Astrocyte (in vitro differentiated cells and primary cell): ENCODE data around the gene C17orf107. TPM values are rescaled to one million over a fixed set of nuclear protein-coding genes. Genes with fewer than 3 reads are reported as not detected.

Experiments
- DNase-seq: peaks from one replicate; pipeline ENCODE4 v3.0.0-alpha.2; 2010; ENCODE audit warnings: low read depth
- FAIRE-seq: peaks from 2 replicates; lab custom pipeline; 2011; peaks lifted over from hg19 to GRCh38; lab: Jason Lieb, UNC
- H2AFZ ChIP-seq: 2 replicates; pipeline ENCODE4 v1.6.0; 2012; ENCODE audit warnings: low read depth, low read length, inconsistent platforms
- H3K27ac ChIP-seq: 2 replicates; pipeline ENCODE4 v1.5.1; 2011; ENCODE audit warnings: low read depth, low read length, inconsistent platforms
- H3K27me3 ChIP-seq: 2 replicates; pipeline ENCODE4 v1.6.0; 2011; ENCODE audit warnings: low read length, inconsistent platforms; ENCODE audit not compliant: insufficient read depth
- H3K36me3 ChIP-seq: 2 replicates; pipeline ENCODE4 v1.5.1; 2011; ENCODE audit warnings: low read length, inconsistent platforms; ENCODE audit not compliant: insufficient read depth
- H3K4me1 ChIP-seq: 2 replicates; pipeline ENCODE4 v1.5.1; 2011; ENCODE audit warnings: low read length, inconsistent platforms; ENCODE audit not compliant: insufficient read depth
- H3K4me2 ChIP-seq: 2 replicates; pipeline ENCODE4 v1.6.0; 2012; ENCODE audit warnings: low read length, inconsistent platforms
- H3K4me3 ChIP-seq: 2 replicates; pipeline ENCODE4 v1.5.1; 2011; ENCODE audit warnings: low read depth, mild to moderate bottlenecking, low read length, inconsistent platforms; ENCODE audit not compliant: insufficient read depth
- H3K79me2 ChIP-seq: 2 replicates; pipeline ENCODE4 v1.6.0; 2012; ENCODE audit warnings: mild to moderate bottlenecking, low read length, inconsistent platforms; ENCODE audit not compliant: insufficient read depth
- H3K9ac ChIP-seq: 2 replicates; pipeline ENCODE4 v1.6.0; 2012; ENCODE audit warnings: mild to moderate bottlenecking, low read length, inconsistent platforms
- H3K9me3 ChIP-seq: 2 replicates; pipeline ENCODE4 v1.5.1; 2012; ENCODE audit warnings: low read depth, mild to moderate bottlenecking, low read length, inconsistent platforms; ENCODE audit not compliant: insufficient read depth
- H4K20me1 ChIP-seq: 2 replicates; pipeline ENCODE4 v1.6.0; 2012; ENCODE audit warnings: low read length, inconsistent platforms; ENCODE audit not compliant: insufficient read depth
- H3K27ac Mint-ChIP-seq: one replicate; pipeline ENCODE4 v1.8.0; 2021; ENCODE audit warnings: mild to moderate bottlenecking, mixed read lengths; ENCODE audit not compliant: unreplicated experiment
- H3K27me3 Mint-ChIP-seq: one replicate; pipeline ENCODE4 v1.8.0; 2021; ENCODE audit warnings: low read depth, mixed read lengths; ENCODE audit not compliant: unreplicated experiment
- H3K36me3 Mint-ChIP-seq: one replicate; pipeline ENCODE4 v1.8.0; 2021; ENCODE audit warnings: low read depth, mixed read lengths; ENCODE audit not compliant: unreplicated experiment
- H3K4me1 Mint-ChIP-seq: one replicate; pipeline ENCODE4 v1.8.0; 2021; ENCODE audit warnings: low read depth, mixed read lengths; ENCODE audit not compliant: unreplicated experiment
- H3K4me3 Mint-ChIP-seq: one replicate; pipeline ENCODE4 v1.8.0; 2021; ENCODE audit warnings: mild to moderate bottlenecking, moderate library complexity, mixed read lengths; ENCODE audit not compliant: unreplicated experiment
- H3K9me3 Mint-ChIP-seq: one replicate; pipeline ENCODE4 v1.8.0; 2021; ENCODE audit warnings: mild to moderate bottlenecking, mixed read lengths; ENCODE audit not compliant: unreplicated experiment
- EZH2 ChIP-seq: IDR thresholded peaks from 2 replicates; pipeline ENCODE4 v1.6.1; 2012; ENCODE audit warnings: mild to moderate bottlenecking, low read length, inconsistent platforms; ENCODE audit not compliant: insufficient read depth
- total RNA-seq: library from RNA; stranded (reverse); gene quantifications from 2 replicates; pipeline ENCODE4 v1.2.1, GENCODE V29; 2021
- TF ChIP-seq, protein P1 (sequence below): IDR thresholded peaks from 2 replicates; pipeline ENCODE4 v1.5.1; 2011; ENCODE audit warnings: low read depth, mild to moderate bottlenecking, inconsistent platforms, low read length, moderate library complexity; ENCODE audit not compliant: insufficient read depth

The C17orf107 gene
- total RNA-seq, 1 donor from 2014 or later, result 2.2 TPM

DNA sequence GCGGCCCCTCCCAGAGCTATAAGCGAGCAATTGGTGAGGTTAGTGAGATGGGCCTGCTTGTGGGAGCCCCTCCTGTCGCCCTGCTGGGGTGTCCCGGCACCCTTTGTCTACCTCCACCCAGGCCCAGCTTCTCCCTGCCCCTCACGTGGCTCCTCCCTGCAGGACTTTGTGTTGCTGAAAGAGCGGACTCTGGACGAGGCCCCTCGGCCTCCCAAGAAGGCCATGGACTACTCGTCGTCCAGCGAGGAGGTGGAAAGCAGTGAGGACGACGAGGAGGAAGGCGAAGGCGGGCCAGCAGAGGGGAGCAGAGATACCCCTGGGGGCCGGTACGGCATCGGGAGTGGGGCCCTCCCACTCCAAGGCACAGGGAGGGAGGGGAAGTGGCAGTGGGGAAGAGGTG lies 6.1 kb upstream of the C17orf107 start:
- no peak overlapping the region for H3K4me3 Mint-ChIP-seq
- no peaks in the 10 kb centered on the region for H3K27me3 Mint-ChIP-seq
- no peak overlapping the region for H3K9ac ChIP-seq
- no peak overlapping the region for H2AFZ ChIP-seq
- H3K36me3 ChIP-seq, result peaks cover 14% of the 10 kb centered on the region
- H3K27me3 ChIP-seq, result no peaks in the 10 kb centered on the region
- H3K4me3 ChIP-seq, result no peak overlapping the region
- no peaks in the 10 kb centered on the region for H3K9me3 Mint-ChIP-seq
- H4K20me1 ChIP-seq, result peaks cover 6% of the 10 kb centered on the region
- H3K36me3 Mint-ChIP-seq, result peaks cover 9% of the 10 kb centered on the region
- H3K4me1 ChIP-seq, result no peaks in the 10 kb centered on the region
- no peaks in the 10 kb centered on the region for H3K79me2 ChIP-seq
- DNase-seq (no peak), FAIRE-seq (no peak)
- no peaks in the 10 kb centered on the region for H3K4me1 Mint-ChIP-seq
- no peak for TF ChIP-seq EZH2
- TF ChIP-seq, protein P1, sequence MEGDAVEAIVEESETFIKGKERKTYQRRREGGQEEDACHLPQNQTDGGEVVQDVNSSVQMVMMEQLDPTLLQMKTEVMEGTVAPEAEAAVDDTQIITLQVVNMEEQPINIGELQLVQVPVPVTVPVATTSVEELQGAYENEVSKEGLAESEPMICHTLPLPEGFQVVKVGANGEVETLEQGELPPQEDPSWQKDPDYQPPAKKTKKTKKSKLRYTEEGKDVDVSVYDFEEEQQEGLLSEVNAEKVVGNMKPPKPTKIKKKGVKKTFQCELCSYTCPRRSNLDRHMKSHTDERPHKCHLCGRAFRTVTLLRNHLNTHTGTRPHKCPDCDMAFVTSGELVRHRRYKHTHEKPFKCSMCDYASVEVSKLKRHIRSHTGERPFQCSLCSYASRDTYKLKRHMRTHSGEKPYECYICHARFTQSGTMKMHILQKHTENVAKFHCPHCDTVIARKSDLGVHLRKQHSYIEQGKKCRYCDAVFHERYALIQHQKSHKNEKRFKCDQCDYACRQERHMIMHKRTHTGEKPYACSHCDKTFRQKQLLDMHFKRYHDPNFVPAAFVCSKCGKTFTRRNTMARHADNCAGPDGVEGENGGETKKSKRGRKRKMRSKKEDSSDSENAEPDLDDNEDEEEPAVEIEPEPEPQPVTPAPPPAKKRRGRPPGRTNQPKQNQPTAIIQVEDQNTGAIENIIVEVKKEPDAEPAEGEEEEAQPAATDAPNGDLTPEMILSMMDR, result no peak
- H3K27ac Mint-ChIP-seq, result no peak overlapping the region
- H3K4me2 ChIP-seq, result no peak overlapping the region
- H3K27ac ChIP-seq, result no peak overlapping the region
- no peaks in the 10 kb centered on the region for H3K9me3 ChIP-seq

GRCh38 chr17:4893721-4894560 lies 5.4 kb upstream of the C17orf107 start:
- Mint-ChIP-seq H3K9me3 (no peaks in the 10 kb centered on the region), H3K27me3 (no peaks in the 10 kb centered on the region), H3K4me3 (no peak overlapping the region), H3K4me1 (no peaks in the 10 kb centered on the region), H3K27ac (no peak overlapping the region), H3K36me3 (peaks cover 13% of the 10 kb centered on the region)
- no peak overlapping the region for H3K4me2 ChIP-seq
- H2AFZ ChIP-seq, result no peak overlapping the region
- no peak overlapping the region for H3K27ac ChIP-seq
- peaks cover 14% of the 10 kb centered on the region for H3K36me3 ChIP-seq
- no peaks in the 10 kb centered on the region for H3K4me1 ChIP-seq
- FAIRE-seq, result no peak
- H3K4me3 ChIP-seq, result no peak overlapping the region
- H3K9me3 ChIP-seq, result no peaks in the 10 kb centered on the region
- H3K79me2 ChIP-seq, result no peaks in the 10 kb centered on the region
- peaks cover 6% of the 10 kb centered on the region for H4K20me1 ChIP-seq
- H3K27me3 ChIP-seq, result no peaks in the 10 kb centered on the region
- TF ChIP-seq, protein P1, result no peak
- TF ChIP-seq EZH2, result no peak
- no peak overlapping the region for H3K9ac ChIP-seq
- no peak for DNase-seq

- Histone ChIP-seq H3K27ac (no peak overlapping the region), H3K4me3 (no peak overlapping the region), H3K4me1 (peaks cover 2% of the 10 kb centered on the region), H4K20me1 (peaks cover 3% of the 10 kb centered on the region), H3K79me2 (no peaks in the 10 kb centered on the region), H3K9ac (no peak overlapping the region), H3K9me3 (no peaks in the 10 kb centered on the region), H3K27me3 (peaks cover 2% of the 10 kb centered on the region), H3K4me2 (no peak overlapping the region), H2AFZ (no peak overlapping the region), H3K36me3 (peaks cover 14% of the 10 kb centered on the region)
- no peak overlapping the region for H3K4me3 Mint-ChIP-seq
- FAIRE-seq (no peak), DNase-seq (no peak)
- no peaks in the 10 kb centered on the region for H3K9me3 Mint-ChIP-seq
- H3K27me3 Mint-ChIP-seq, result no peaks in the 10 kb centered on the region
- H3K4me1 Mint-ChIP-seq, result no peaks in the 10 kb centered on the region
- TF ChIP-seq EZH2, result no peak
- TF ChIP-seq, protein P1, result no peak
- no peak overlapping the region for H3K27ac Mint-ChIP-seq
- H3K36me3 Mint-ChIP-seq, result peaks cover 16% of the 10 kb centered on the region
Measured at GRCh38 chr17:4895121-4895520, 4.2 kb upstream of the C17orf107 start.
